ENCODE results near the gene TNIK. TPM values are rescaled to one million over a fixed set of nuclear protein-coding genes. Genes with fewer than 3 reads are reported as not detected.

Gene TNIK
- total RNA-seq, 3 donors from 2014 or later, result 7.4 to 17.6 (median 10.2) TPM

DNA sequence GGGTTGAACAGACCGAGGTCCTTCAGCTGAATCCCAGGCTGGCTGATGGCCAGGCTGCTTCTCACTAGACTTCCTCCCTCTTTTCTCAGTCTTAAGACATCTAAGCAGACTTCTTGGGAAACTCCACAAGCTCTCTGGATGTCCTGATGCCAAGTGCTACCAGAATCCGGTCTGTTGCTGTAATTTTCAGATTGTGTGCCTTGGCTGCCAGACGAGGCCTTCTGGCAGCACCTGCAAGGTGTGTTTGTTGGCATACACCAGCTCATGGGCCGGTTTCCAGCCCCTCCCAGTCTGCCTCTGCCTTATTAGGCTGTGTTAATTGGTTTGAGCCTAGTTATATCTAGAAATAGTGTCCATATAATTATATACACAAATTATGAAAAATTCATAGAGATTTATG, 120.6 kb downstream of the TNIK start:
- TF ChIP-seq POLR2AphosphoS5 (IDR thresholded peaks at IDR 0.05) (peak in 1 of 3 donors; percentile 15), POLR2A (IDR thresholded peaks at IDR 0.05) (no peak)
- TF ChIP-seq, protein P1, sequence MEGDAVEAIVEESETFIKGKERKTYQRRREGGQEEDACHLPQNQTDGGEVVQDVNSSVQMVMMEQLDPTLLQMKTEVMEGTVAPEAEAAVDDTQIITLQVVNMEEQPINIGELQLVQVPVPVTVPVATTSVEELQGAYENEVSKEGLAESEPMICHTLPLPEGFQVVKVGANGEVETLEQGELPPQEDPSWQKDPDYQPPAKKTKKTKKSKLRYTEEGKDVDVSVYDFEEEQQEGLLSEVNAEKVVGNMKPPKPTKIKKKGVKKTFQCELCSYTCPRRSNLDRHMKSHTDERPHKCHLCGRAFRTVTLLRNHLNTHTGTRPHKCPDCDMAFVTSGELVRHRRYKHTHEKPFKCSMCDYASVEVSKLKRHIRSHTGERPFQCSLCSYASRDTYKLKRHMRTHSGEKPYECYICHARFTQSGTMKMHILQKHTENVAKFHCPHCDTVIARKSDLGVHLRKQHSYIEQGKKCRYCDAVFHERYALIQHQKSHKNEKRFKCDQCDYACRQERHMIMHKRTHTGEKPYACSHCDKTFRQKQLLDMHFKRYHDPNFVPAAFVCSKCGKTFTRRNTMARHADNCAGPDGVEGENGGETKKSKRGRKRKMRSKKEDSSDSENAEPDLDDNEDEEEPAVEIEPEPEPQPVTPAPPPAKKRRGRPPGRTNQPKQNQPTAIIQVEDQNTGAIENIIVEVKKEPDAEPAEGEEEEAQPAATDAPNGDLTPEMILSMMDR (IDR thresholded peaks at IDR 0.05), result no peak
- intact Hi-C loops (cut with DNase I; ENCODE audit: low total_unique reads), result no loop called here
- Histone ChIP-seq H3K36me3 (no peaks in the 10 kb centered on the region), H3K4me3 (no peak overlapping the region), H3K9me3 (no peaks in the 10 kb centered on the region), H3K4me1 (no peaks in the 10 kb centered on the region), H3K27me3 (no peaks in the 10 kb centered on the region), H3K27ac (peak overlapping the region; percentile 37 to 60)
- DNase-seq (ENCODE audit: low spot score in 2 of 2), result peak; percentile 64 to 84

DNA sequence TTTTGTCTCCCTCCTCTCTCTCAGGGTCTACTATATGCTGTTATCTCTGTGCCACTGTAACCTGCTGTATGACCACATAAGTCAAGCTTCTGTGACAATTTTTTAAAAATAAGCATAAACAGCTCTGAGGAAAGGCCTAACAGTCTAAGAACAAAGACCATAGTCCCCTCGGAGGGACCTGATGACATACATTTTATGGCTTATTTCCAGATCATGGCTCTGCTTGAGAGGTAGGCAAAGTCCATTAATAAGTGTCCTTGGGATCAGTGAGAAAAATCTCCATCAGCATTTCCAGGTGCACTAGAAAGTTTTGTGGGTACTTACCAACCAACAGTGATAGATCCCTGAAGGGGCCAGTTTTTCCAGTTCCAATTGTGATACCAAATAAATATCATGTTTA, 123.8 kb downstream of the TNIK start:
- Histone ChIP-seq H3K9me3 (no peaks in the 10 kb centered on the region), H3K27ac (no peak overlapping the region), H3K4me1 (no peaks in the 10 kb centered on the region), H3K27me3 (no peaks in the 10 kb centered on the region), H3K36me3 (no peaks in the 10 kb centered on the region), H3K4me3 (no peak overlapping the region)
- intact Hi-C loops (cut with DNase I; ENCODE audit: low total_unique reads), result no loop called here
- no peak for DNase-seq (ENCODE audit: low spot score in 2 of 2)
- no peak for TF ChIP-seq POLR2AphosphoS5 (IDR thresholded peaks at IDR 0.05)
- TF ChIP-seq, protein P1 (IDR thresholded peaks at IDR 0.05), result no peak
- no peak for TF ChIP-seq POLR2A (IDR thresholded peaks at IDR 0.05)

DNA sequence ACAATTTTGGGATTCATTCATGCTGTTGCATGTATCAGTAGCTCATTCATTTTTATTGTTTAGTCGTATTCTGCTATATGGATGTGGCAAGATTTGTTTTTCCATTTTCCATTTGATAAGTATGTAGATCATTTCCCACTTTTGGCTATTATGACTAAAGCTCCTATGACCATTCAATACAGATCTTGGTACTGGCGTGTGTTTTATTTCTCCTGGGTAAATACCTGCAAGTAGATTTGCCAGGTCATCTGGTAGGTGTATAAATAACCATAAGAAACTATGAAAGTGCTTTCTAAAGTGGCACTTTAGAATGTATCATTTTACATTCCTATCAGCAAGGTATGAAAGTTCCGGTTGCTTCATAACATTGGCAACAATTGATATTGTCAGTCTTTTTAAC, 124.6 kb downstream of the TNIK start:
- H3K36me3 ChIP-seq, result no peaks in the 10 kb centered on the region
- no peak overlapping the region for H3K27ac ChIP-seq
- no peaks in the 10 kb centered on the region for H3K9me3 ChIP-seq
- no peaks in the 10 kb centered on the region for H3K4me1 ChIP-seq
- no peak for TF ChIP-seq POLR2A (IDR thresholded peaks at IDR 0.05)
- TF ChIP-seq, protein P1 (IDR thresholded peaks at IDR 0.05), result no peak
- TF ChIP-seq POLR2AphosphoS5 (IDR thresholded peaks at IDR 0.05), result no peak
- H3K27me3 ChIP-seq, result no peaks in the 10 kb centered on the region
- intact Hi-C loops (cut with DNase I; ENCODE audit: low total_unique reads), result no loop called here
- no peak for DNase-seq (ENCODE audit: low spot score in 2 of 2)
- no peak overlapping the region for H3K4me3 ChIP-seq

DNA sequence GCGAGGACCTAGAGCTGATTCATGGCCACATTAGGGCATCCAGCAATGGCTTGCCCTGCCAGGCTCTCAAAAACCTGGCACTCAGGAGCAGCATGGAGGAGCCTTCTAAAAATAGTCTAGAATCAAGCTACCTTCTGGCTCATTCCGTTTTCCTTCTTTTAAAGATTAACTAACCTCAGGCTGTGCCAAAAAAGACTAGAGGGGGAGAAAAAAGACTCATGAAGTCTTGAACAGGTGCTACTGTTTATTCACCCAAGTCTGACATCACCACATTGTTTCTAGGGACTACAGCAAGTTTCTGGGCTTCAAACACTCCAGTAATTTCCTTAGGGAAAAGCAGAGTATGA, 125.8 kb downstream of the TNIK start:
- no peaks in the 10 kb centered on the region for H3K27me3 ChIP-seq
- no peak overlapping the region for H3K4me3 ChIP-seq
- TF ChIP-seq POLR2AphosphoS5 (IDR thresholded peaks at IDR 0.05) (no peak), POLR2A (IDR thresholded peaks at IDR 0.05) (no peak)
- TF ChIP-seq, protein P1 (IDR thresholded peaks at IDR 0.05), result no peak
- H3K4me1 ChIP-seq, result no peaks in the 10 kb centered on the region
- no peaks in the 10 kb centered on the region for H3K36me3 ChIP-seq
- intact Hi-C loops (cut with DNase I; ENCODE audit: low total_unique reads), result no loop called here
- H3K27ac ChIP-seq, result no peak overlapping the region
- DNase-seq (ENCODE audit: low spot score in 2 of 2), result no peak
- H3K9me3 ChIP-seq, result no peaks in the 10 kb centered on the region

DNA sequence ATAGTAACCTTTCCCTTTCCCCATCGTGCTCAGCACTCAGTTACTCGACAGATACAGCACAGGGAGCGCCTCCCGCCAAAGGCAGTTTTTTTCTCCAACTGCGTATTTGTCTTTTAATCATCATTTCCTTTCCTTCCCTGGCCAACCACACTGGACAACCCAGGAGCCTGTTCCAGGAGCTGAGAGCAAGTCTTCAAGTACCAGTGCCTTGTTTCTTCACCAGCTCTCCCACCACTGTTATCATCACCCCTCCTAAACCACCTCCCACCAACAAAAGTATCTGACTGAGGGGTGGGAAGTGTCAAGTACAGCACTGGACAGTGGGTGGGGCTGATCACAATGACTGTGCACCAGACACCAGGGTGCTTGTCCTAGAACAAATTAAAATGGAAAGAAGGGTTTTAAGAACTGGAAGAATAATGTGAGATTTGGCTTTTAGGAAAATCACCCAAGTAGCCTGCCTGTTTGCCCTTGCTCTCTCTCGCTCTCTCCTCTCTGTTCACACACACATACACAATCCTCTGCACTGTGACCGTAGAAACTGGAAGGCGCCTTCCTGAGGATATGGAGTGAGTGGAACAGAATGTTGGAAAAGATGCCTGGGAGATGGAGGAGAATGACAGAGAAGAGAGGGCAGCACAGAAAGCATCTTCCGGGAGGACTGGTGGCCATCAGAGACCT, 126.3 kb downstream of the TNIK start:
- Histone ChIP-seq H3K9me3 (no peaks in the 10 kb centered on the region), H3K27ac (no peak overlapping the region), H3K4me3 (no peak overlapping the region), H3K36me3 (no peaks in the 10 kb centered on the region), H3K4me1 (no peaks in the 10 kb centered on the region), H3K27me3 (no peaks in the 10 kb centered on the region)
- intact Hi-C loops (cut with DNase I; ENCODE audit: low total_unique reads), result no loop called here
- TF ChIP-seq, protein P1 (IDR thresholded peaks at IDR 0.05), result no peak
- TF ChIP-seq POLR2AphosphoS5 (IDR thresholded peaks at IDR 0.05), result no peak
- DNase-seq (ENCODE audit: low spot score in 2 of 2), result no peak

Data from breast epithelium (tissue), 4 donors.